ENCODE results near the gene PTGFRN.

DNA sequence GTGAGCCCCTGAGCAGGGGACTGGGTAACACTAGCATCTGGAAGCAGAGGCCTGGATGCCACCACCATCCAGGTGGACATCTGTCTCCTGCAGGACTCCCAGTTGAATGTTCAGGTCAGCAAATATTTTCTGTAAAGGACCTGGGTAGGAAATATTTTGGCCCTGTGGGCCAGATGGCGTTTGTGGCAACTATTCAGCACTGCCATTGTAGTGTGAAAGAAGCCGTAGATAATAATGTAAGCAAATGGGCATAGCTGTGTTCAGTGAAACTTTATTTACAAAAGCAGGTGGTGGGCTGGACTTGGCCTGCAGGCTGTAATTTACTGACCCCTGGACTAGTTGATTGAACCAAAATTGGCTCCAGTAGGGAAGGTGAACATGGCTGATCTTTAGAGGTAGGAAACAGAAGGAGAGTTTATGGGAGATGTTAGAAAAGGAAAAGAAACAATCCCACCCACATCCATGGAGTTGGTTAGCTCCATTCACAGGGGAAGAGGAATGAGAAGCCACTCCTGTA, 71.9 kb downstream of the PTGFRN start:
- TF ChIP-seq POLR2A (IDR thresholded peaks at IDR 0.05; ENCODE audit: control extremely low read depth in 1 of 2, low read depth in 2 of 2, low read length in 2 of 2) (no peak), CTCF (IDR thresholded peaks at IDR 0.05; ENCODE audit: control extremely low read depth in 1 of 3, insufficient read depth in 1 of 3, low read depth in 1 of 3, low read length in 3 of 3) (no peak), KDM4A (IDR thresholded peaks at IDR 0.05; ENCODE audit: low read depth, low read length, severe bottlenecking) (no peak), SIN3A (conservative IDR thresholded peaks at IDR 0.05 in 1 of 2, IDR thresholded peaks at IDR 0.05 in 1 of 2; ENCODE audit: low read depth in 1 of 2, low read length in 2 of 2) (no peak), CREB1 (IDR thresholded peaks at IDR 0.05) (no peak), KDM5A (IDR thresholded peaks at IDR 0.05; ENCODE audit: low read length) (no peak), RFX5 (IDR thresholded peaks at IDR 0.05; ENCODE audit: borderline replicate concordance, low read depth, low read length) (no peak), TAF1 (IDR thresholded peaks at IDR 0.05; ENCODE audit: low read depth, low read length) (no peak), EZH2 (IDR thresholded peaks at IDR 0.05; ENCODE audit: low read depth, low read length, severe bottlenecking) (no peak), TBP (IDR thresholded peaks at IDR 0.05; ENCODE audit: low read depth, low read length) (no peak), GABPA (IDR thresholded peaks at IDR 0.05; ENCODE audit: borderline replicate concordance, insufficient read depth, low read length) (no peak), SP1 (IDR thresholded peaks at IDR 0.05; ENCODE audit: low read depth, low read length) (no peak), ATF2 (IDR thresholded peaks at IDR 0.05; ENCODE audit: low read length) (no peak), EGR1 (IDR thresholded peaks at IDR 0.05; ENCODE audit: borderline replicate concordance, low read depth, low read length) (no peak)

All from H1 (cell line).